A549 (cell line): Measurements from ENCODE around the gene ALCAM. TPM values are rescaled to one million over a fixed set of nuclear protein-coding genes. Genes with fewer than 3 reads are reported as not detected.

Experiments
- ATAC-seq, 2 experiments: fragments of 200-7000 bp in 1 of 2; fragments of >200 bp in 1 of 2; cut with Nextera tagmentation in 1 of 2; cut with Tn5 transposase in 1 of 2; 3 replicates each; pipeline versions ENCODE4 v1.8.0 to v1.9.1; 2018 to 2020; ENCODE audit warnings: mild to moderate bottlenecking in 1 of 2, moderate library complexity in 1 of 2
- CTCF ChIA-PET: fragments of 300-600 bp; sonication (Branson Sonifier 250); formaldehyde crosslinking; extraction: SDS; loops from one replicate; lab custom pipeline; 2021; ENCODE audit warnings: antibody characterized with exemption, inconsistent platforms; lab: Yijun Ruan, JAX
- POLR2A ChIA-PET: fragments of 350-600 bp; formaldehyde crosslinking; extraction: SDS; loops from one replicate; lab custom pipeline; 2021; ENCODE audit warnings: antibody characterized with exemption, inconsistent platforms; lab: Yijun Ruan, JAX
- DNase-seq, 2 experiments: peaks; one replicate each; pipeline versions ENCODE4 v3.0.0 to v3.0.0-alpha.2; 2011 to 2016; ENCODE audit warnings: low read depth in 1 of 2, low spot score in 1 of 2
- FAIRE-seq: peaks from 2 replicates; lab custom pipeline; 2011; peaks lifted over from hg19 to GRCh38; lab: Jason Lieb, UNC
- H3K27ac ChIP-seq, 2 experiments: fragments of >200 bp; sonication (Bioruptor Twin); formaldehyde crosslinking; 3 replicates each; pipeline ENCODE4 v1.5.1; 2016 to 2017
- H3K4me1 ChIP-seq: fragments of >200 bp; sonication (Bioruptor Twin); formaldehyde crosslinking; 3 replicates; pipeline ENCODE4 v1.6.1; 2016
- H3K4me2 ChIP-seq: fragments of >200 bp; sonication (Bioruptor Twin); formaldehyde crosslinking; 3 replicates; pipeline ENCODE4 v1.6.1; 2016
- H3K4me3 ChIP-seq: fragments of >200 bp; sonication (Bioruptor Twin); formaldehyde crosslinking; 3 replicates; pipeline ENCODE4 v1.5.1; 2016
- H3K9me3 ChIP-seq: fragments of >200 bp; sonication (Bioruptor Twin); formaldehyde crosslinking; 3 replicates; pipeline ENCODE4 v1.6.1; 2016
- FOSL2 ChIP-seq, 2 experiments: fragments of 450-650 bp in 1 of 2; fragments of >200 bp in 1 of 2; sonication (Bioruptor Twin) in 1 of 2; formaldehyde crosslinking; IDR thresholded peaks; 2 replicates each; pipeline versions ENCODE4 v1.5.0 to v1.6.1; 2016 to 2020; ENCODE audit warnings: mild to moderate bottlenecking in 1 of 2, moderate library complexity in 1 of 2
- HOXA7 ChIP-seq: fragments of 250-450 bp; sonication (Bioruptor Pico); IDR thresholded peaks from 2 replicates; pipeline ENCODE4 v1.5.0; 2020; ENCODE audit warnings: mild to moderate bottlenecking, moderate library complexity
- JUN ChIP-seq, 2 experiments: fragments of >200 bp; sonication (Bioruptor Twin); formaldehyde crosslinking; IDR thresholded peaks; 2 replicates in 1 of 2; 3 replicates in 1 of 2; pipeline ENCODE4 v1.6.1; 2016 to 2017
- JUNB ChIP-seq: fragments of >200 bp; sonication (Bioruptor Twin); formaldehyde crosslinking; IDR thresholded peaks from 2 replicates; pipeline ENCODE4 v1.6.1; 2016
- KDM5A ChIP-seq: fragments of 200-600 bp; sonication (generic); IDR thresholded peaks from 2 replicates; pipeline ENCODE4 v1.6.1; 2016; ENCODE audit warnings: antibody characterized with exemption, mild to moderate bottlenecking
- MAFK ChIP-seq: fragments of 450-650 bp; IDR thresholded peaks from 2 replicates; pipeline ENCODE4 v1.6.1; 2014; ENCODE audit not compliant: partially characterized antibody
- RAD21 ChIP-seq, 2 experiments: fragments of >200 bp in 1 of 2; sonication (Bioruptor Twin) in 1 of 2; formaldehyde crosslinking in 1 of 2; IDR thresholded peaks in 1 of 2; conservative IDR thresholded peaks in 1 of 2; 2 replicates in 1 of 2; 3 replicates in 1 of 2; pipeline ENCODE4 v1.6.1; 2012 to 2018; ENCODE audit warnings: inconsistent platforms in 1 of 2
- RARB ChIP-seq: fragments of 250-450 bp; sonication (Bioruptor Pico); IDR thresholded peaks from 2 replicates; pipeline ENCODE4 v1.8.0; 2021; ENCODE audit warnings: mild to moderate bottlenecking, moderate library complexity
- RCOR1 ChIP-seq: fragments of 150-350 bp; IDR thresholded peaks from 2 replicates; pipeline ENCODE4 v1.6.1; 2014; ENCODE audit warnings: antibody characterized with exemption, low read length, low read depth
- RFX5 ChIP-seq: fragments of 450-650 bp; IDR thresholded peaks from 2 replicates; pipeline ENCODE4 v1.7.1; 2014; ENCODE audit warnings: antibody characterized with exemption, mild to moderate bottlenecking, moderate library complexity
- ZC3H11A ChIP-seq: fragments of 450-650 bp; IDR thresholded peaks from 2 replicates; pipeline ENCODE4 v1.6.1; 2014; ENCODE audit warnings: antibody characterized with exemption, mild to moderate bottlenecking
- WGBS: methylation state at CpG from one replicate; pipeline ENCODE4 v1.1.6; 2017; ENCODE audit errors: missing lambda C conversion rate; 5-methylcytosine and 5-hydroxymethylcytosine counted together
- polyA plus RNA-seq, 4 experiments: library from polyadenylated mRNA; depleted of rRNA in 3 of 4; stranded (reverse); fragments of >200 nt; fragmentation: RNase III in 1 of 4; extraction: RNeasy Plus Mini Kit Qiagen cat#74134 plus additional on column Dnase treatment in 1 of 4; gene quantifications; 2 replicates in 3 of 4; 3 replicates in 1 of 4; pipeline ENCODE4 v1.2.3, GENCODE V29; 2011 to 2017
- TF ChIP-seq, protein P1 (sequence below): fragments of 200-600 bp; sonication (generic); IDR thresholded peaks from 2 replicates; pipeline ENCODE4 v1.6.1; 2016; ENCODE audit warnings: antibody characterized with exemption, mild to moderate bottlenecking, moderate library complexity
- TF ChIP-seq, protein P2 (sequence below): IDR thresholded peaks from 2 replicates; pipeline ENCODE4 v1.6.1; 2012
- TF ChIP-seq, protein P3 (sequence below): fragments of 450-650 bp; IDR thresholded peaks from 2 replicates; pipeline ENCODE4 v1.6.1; 2014; ENCODE audit warnings: antibody characterized with exemption
- TF ChIP-seq, protein P4 (sequence below): IDR thresholded peaks from 2 replicates; pipeline ENCODE4 v1.6.1; 2012
- TF ChIP-seq, protein P5 (sequence below): fragments of 250-450 bp; sonication (Bioruptor Pico); IDR thresholded peaks from 2 replicates; pipeline ENCODE4 v1.5.0; 2020; ENCODE audit warnings: low read depth, mild to moderate bottlenecking, moderate library complexity

The ALCAM gene
- polyA plus RNA-seq, 2 of the 4 experiments (the other 2 are of a cell fraction) = 57.1 to 145 TPM

DNA sequence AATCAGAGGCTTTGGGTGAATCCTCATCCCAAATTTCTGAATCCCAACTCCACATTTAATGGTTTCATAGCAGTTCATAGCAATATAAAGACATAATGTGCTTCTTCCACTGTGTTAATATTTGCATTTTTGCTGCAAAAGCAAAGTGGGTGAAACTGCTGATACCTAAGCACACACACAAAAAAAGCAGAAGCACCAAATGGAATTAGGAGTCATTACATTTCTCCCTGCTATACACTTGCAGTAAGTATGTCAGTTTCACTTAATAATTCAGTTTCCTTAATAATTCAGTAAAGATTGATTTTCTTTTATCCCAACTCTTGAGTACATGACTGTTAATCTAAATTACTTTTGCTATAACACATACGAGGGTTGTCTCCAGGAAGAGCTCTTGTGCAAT lies 48.9 kb upstream of the ALCAM start:
- no peak for TF ChIP-seq HOXA7 (CRISPR knock-in tag)
- TF ChIP-seq, protein P1, sequence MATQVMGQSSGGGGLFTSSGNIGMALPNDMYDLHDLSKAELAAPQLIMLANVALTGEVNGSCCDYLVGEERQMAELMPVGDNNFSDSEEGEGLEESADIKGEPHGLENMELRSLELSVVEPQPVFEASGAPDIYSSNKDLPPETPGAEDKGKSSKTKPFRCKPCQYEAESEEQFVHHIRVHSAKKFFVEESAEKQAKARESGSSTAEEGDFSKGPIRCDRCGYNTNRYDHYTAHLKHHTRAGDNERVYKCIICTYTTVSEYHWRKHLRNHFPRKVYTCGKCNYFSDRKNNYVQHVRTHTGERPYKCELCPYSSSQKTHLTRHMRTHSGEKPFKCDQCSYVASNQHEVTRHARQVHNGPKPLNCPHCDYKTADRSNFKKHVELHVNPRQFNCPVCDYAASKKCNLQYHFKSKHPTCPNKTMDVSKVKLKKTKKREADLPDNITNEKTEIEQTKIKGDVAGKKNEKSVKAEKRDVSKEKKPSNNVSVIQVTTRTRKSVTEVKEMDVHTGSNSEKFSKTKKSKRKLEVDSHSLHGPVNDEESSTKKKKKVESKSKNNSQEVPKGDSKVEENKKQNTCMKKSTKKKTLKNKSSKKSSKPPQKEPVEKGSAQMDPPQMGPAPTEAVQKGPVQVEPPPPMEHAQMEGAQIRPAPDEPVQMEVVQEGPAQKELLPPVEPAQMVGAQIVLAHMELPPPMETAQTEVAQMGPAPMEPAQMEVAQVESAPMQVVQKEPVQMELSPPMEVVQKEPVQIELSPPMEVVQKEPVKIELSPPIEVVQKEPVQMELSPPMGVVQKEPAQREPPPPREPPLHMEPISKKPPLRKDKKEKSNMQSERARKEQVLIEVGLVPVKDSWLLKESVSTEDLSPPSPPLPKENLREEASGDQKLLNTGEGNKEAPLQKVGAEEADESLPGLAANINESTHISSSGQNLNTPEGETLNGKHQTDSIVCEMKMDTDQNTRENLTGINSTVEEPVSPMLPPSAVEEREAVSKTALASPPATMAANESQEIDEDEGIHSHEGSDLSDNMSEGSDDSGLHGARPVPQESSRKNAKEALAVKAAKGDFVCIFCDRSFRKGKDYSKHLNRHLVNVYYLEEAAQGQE = no peak
- TF ChIP-seq RCOR1 = no peak
- TF ChIP-seq KDM5A = no peak
- TF ChIP-seq, protein P2, sequence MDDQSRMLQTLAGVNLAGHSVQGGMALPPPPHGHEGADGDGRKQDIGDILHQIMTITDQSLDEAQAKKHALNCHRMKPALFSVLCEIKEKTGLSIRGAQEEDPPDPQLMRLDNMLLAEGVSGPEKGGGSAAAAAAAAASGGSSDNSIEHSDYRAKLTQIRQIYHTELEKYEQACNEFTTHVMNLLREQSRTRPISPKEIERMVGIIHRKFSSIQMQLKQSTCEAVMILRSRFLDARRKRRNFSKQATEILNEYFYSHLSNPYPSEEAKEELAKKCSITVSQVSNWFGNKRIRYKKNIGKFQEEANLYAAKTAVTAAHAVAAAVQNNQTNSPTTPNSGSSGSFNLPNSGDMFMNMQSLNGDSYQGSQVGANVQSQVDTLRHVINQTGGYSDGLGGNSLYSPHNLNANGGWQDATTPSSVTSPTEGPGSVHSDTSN = no peak
- TF ChIP-seq MAFK = no peak
- CTCF ChIA-PET = interaction anchor here (0.6 kb wide), 1 partner anchor 520 kb away, joined by 3 read pairs; no protein-coding TSS in a partner anchor
- WGBS = 67% methylated on average over 1 of the region's 1 CpG
- POLR2A ChIA-PET = no interaction called here
- H3K27ac ChIP-seq = no peak overlapping the region
- ATAC-seq = no peak
- no peak for DNase-seq
- no peak for FAIRE-seq
- no peak overlapping the region for H3K4me3 ChIP-seq
- H3K9me3 ChIP-seq = no peaks in the 10 kb centered on the region
- H3K4me2 ChIP-seq = no peak overlapping the region
- no peaks in the 10 kb centered on the region for H3K4me1 ChIP-seq

DNA sequence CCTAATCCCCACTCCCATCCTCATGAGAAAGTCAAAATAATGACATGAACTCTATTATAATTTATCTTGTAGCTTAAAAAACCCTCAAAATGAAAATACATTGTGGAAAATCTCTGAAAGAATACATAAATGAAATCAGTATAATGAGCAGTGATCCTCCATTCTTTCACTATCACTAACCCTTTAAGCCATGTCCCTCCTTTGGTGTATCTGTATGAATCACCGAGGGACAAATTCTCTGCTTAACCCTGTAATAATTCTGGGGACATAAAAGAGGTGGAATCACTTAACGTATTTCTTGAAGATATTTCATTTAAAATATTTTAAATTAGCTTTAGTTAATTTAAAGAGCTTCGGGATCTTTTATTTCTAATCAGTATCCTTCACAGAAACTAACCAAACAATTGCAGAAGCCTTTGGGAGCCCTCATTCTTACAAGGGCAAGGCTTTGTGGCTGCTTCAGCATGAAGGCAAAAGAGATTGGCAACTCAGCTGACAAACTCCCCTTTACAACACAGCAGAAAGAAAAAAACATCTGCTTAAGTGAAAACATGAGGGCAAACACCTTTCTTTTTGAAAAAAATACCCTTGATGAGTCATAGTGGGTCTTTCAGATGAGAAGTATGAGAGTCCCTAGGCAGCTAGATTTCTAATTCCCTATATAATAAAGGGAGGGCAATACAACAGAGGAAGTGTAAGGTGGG lies 44.0 kb upstream of the ALCAM start:
- CTCF ChIA-PET = interaction anchor here (0.7 kb wide), 1 partner anchor 1209 kb away, joined by 4 read pairs; no protein-coding TSS in a partner anchor
- Histone ChIP-seq H3K4me2 (no peak overlapping the region), H3K4me1 (no peaks in the 10 kb centered on the region), H3K27ac (no peak overlapping the region), H3K9me3 (no peaks in the 10 kb centered on the region), H3K4me3 (no peak overlapping the region)
- ATAC-seq = no peak
- 63% methylated on average over 3 of the region's 3 CpGs for WGBS
- no peak for DNase-seq
- POLR2A ChIA-PET = no interaction called here
- FAIRE-seq = no peak
- TF ChIP-seq RARB (CRISPR knock-in tag) (no peak), FOSL2 (IDR thresholded peaks at IDR 0.05) (no peak), FOSL2 (CRISPR knock-in tag; IDR thresholded peaks at IDR 0.05) (0 out of 2 replicates have a peak, but pooled peaks have one; percentile 30)

DNA sequence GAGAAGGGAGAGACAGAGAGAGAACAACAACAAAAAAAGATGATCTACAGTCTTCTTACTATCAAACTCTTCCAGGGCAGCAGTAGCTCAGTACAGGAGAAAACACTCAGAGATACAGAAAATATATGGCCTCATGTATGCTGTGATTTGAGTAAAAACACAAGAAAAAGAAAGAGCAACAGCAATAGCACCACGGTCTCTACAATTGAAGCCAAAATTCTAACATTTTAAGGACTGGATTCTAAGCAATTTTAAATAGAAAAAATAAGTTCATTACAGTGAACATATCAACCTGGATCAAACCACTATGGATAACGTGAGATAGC lies 43.5 kb upstream of the ALCAM start:
- CTCF ChIA-PET = no interaction called here

DNA sequence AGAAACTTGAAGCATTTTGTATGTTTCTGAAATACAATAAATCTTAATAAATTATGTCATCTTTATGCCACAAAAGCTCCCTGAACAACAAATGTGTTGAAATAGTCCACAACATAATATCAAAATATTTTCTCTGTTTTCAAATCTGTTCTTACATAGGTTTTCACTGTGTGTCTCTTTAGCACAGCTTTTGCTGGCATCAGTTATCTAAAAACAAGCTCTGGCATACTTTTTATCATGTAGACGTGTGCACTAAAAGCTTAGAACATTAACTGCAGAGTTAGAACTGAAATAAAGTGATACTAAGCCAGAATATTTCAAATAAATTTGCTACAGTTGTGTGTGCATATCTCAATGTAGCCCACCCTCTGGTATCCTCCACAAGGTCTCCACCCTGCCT lies 41.8 kb upstream of the ALCAM start:
- H3K4me3 ChIP-seq = no peak overlapping the region
- ATAC-seq (no peak), FAIRE-seq (no peak), DNase-seq (no peak)
- H3K27ac ChIP-seq = no peak overlapping the region
- H3K9me3 ChIP-seq = no peaks in the 10 kb centered on the region
- WGBS = 51% methylated on average over 1 of the region's 1 CpG
- no peak overlapping the region for H3K4me2 ChIP-seq
- H3K4me1 ChIP-seq = no peaks in the 10 kb centered on the region
- ChIA-PET POLR2A (no interaction called here), CTCF (interaction anchor here (0.9 kb wide), 1 partner anchor 9 kb away, joined by 3 read pairs; no protein-coding TSS in a partner anchor)
- TF ChIP-seq, protein P3, sequence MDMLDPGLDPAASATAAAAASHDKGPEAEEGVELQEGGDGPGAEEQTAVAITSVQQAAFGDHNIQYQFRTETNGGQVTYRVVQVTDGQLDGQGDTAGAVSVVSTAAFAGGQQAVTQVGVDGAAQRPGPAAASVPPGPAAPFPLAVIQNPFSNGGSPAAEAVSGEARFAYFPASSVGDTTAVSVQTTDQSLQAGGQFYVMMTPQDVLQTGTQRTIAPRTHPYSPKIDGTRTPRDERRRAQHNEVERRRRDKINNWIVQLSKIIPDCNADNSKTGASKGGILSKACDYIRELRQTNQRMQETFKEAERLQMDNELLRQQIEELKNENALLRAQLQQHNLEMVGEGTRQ = no peak
- no peak for TF ChIP-seq JUNB
- TF ChIP-seq JUN (IDR thresholded peaks at IDR 0.05) = no peak
- no peak for TF ChIP-seq RFX5
- no peak for TF ChIP-seq ZC3H11A
- TF ChIP-seq, protein P4, sequence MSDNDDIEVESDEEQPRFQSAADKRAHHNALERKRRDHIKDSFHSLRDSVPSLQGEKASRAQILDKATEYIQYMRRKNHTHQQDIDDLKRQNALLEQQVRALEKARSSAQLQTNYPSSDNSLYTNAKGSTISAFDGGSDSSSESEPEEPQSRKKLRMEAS = no peak
- TF ChIP-seq, protein P5, sequence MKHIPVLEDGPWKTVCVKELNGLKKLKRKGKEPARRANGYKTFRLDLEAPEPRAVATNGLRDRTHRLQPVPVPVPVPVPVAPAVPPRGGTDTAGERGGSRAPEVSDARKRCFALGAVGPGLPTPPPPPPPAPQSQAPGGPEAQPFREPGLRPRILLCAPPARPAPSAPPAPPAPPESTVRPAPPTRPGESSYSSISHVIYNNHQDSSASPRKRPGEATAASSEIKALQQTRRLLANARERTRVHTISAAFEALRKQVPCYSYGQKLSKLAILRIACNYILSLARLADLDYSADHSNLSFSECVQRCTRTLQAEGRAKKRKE (CRISPR knock-in tag) = no peak
- no peak for TF ChIP-seq RAD21 (conservative IDR thresholded peaks at IDR 0.05 in 1 of 2, IDR thresholded peaks at IDR 0.05 in 1 of 2)
- TF ChIP-seq, all 56 proteins: peak for 0

More for the DNA sequence above, 43.5 kb upstream of the ALCAM start:
- H3K4me1 ChIP-seq = no peaks in the 10 kb centered on the region
- ATAC-seq = no peak
- DNase-seq = no peak
- no peaks in the 10 kb centered on the region for H3K9me3 ChIP-seq
- 34% methylated on average over 2 of the region's 2 CpGs for WGBS
- POLR2A ChIA-PET = no interaction called here
- no peak for TF ChIP-seq RCOR1
- FAIRE-seq = no peak
- H3K27ac ChIP-seq = no peak overlapping the region
- no peak overlapping the region for H3K4me2 ChIP-seq
- no peak overlapping the region for H3K4me3 ChIP-seq
